H9 (cell line): Measurements from ENCODE around the gene POP4. TPM values are rescaled to one million over a fixed set of nuclear protein-coding genes. Genes with fewer than 3 reads are reported as not detected.

ENCODE experiments used
- DNase-seq: peaks from one replicate; pipeline ENCODE4 v3.0.0-alpha.2; 2017
- H2AFZ ChIP-seq: one replicate; pipeline ENCODE4 v1.6.1; 2013; ENCODE audit warnings: mild to moderate bottlenecking, low read length, control low read depth, moderate library complexity
- H2AK5ac ChIP-seq: 2 replicates; pipeline ENCODE4 v1.6.1; 2013; ENCODE audit warnings: low read length, control low read depth, mixed read lengths; ENCODE audit not compliant: insufficient read length
- H2BK120ac ChIP-seq: one replicate; pipeline ENCODE4 v1.6.1; 2013; ENCODE audit warnings: low read depth, mild to moderate bottlenecking, low read length, control low read depth, inconsistent platforms; ENCODE audit not compliant: poor library complexity, severe bottlenecking
- H2BK12ac ChIP-seq: 2 replicates; pipeline ENCODE4 v1.6.1; 2013; ENCODE audit warnings: low read length, control low read depth, mixed read lengths, low read depth; ENCODE audit not compliant: insufficient read length
- H2BK15ac ChIP-seq: 2 replicates; pipeline ENCODE4 v1.6.1; 2013; ENCODE audit warnings: low read depth, low read length, control low read depth
- H2BK20ac ChIP-seq: one replicate; pipeline ENCODE4 v1.6.1; 2013; ENCODE audit warnings: low read depth, mild to moderate bottlenecking, low read length, control low read depth, inconsistent platforms; ENCODE audit not compliant: poor library complexity, severe bottlenecking
- H2BK5ac ChIP-seq: 2 replicates; pipeline ENCODE4 v1.6.1; 2013; ENCODE audit warnings: low read length, control low read depth, mixed read lengths; ENCODE audit not compliant: insufficient read length
- H3K14ac ChIP-seq: 2 replicates; pipeline ENCODE4 v1.6.1; 2013; ENCODE audit warnings: low read length, control low read depth; ENCODE audit not compliant: insufficient read depth
- H3K18ac ChIP-seq: 2 replicates; pipeline ENCODE4 v1.6.1; 2013; ENCODE audit warnings: low read depth, mild to moderate bottlenecking, mixed read lengths, low read length, control low read depth; ENCODE audit not compliant: insufficient read length
- H3K23ac ChIP-seq: 2 replicates; pipeline ENCODE4 v1.6.1; 2013; ENCODE audit warnings: low read length, control low read depth, mixed read lengths, low read depth; ENCODE audit not compliant: insufficient read length
- H3K23me2 ChIP-seq: 2 replicates; pipeline ENCODE4 v1.6.1; 2013; ENCODE audit warnings: low read depth, mild to moderate bottlenecking, mixed read lengths, low read length, control low read depth; ENCODE audit not compliant: insufficient read length, poor library complexity, severe bottlenecking
- H3K27ac ChIP-seq: 2 replicates; pipeline ENCODE4 v1.5.1; 2013; ENCODE audit warnings: low read length, control low read depth, mixed read lengths, low read depth; ENCODE audit not compliant: insufficient read length
- H3K27me3 ChIP-seq: 2 replicates; pipeline ENCODE4 v1.6.1; 2013; ENCODE audit warnings: low read length, control low read depth, inconsistent platforms; ENCODE audit not compliant: insufficient read depth
- H3K4ac ChIP-seq: 2 replicates; pipeline ENCODE4 v1.6.1; 2013; ENCODE audit warnings: low read depth, mild to moderate bottlenecking, control low read depth, inconsistent platforms, low read length, moderate library complexity
- H3K4me1 ChIP-seq: 2 replicates; pipeline ENCODE4 v1.6.1; 2013; ENCODE audit warnings: low read length, control low read depth, inconsistent platforms; ENCODE audit not compliant: insufficient read depth
- H3K4me2 ChIP-seq: 2 replicates; pipeline ENCODE4 v1.6.1; 2013; ENCODE audit warnings: low read length, control low read depth, mixed read lengths; ENCODE audit not compliant: insufficient read length, insufficient read depth
- H3K56ac ChIP-seq: 2 replicates; pipeline ENCODE4 v1.6.1; 2013; ENCODE audit warnings: low read depth, mild to moderate bottlenecking, mixed read lengths, low read length, control low read depth; ENCODE audit not compliant: insufficient read length
- H3K79me1 ChIP-seq: 2 replicates; pipeline ENCODE4 v1.6.1; 2013; ENCODE audit warnings: low read depth, mild to moderate bottlenecking, moderate library complexity, low read length, control low read depth, inconsistent platforms; ENCODE audit not compliant: insufficient read depth, poor library complexity, severe bottlenecking
- H3K79me2 ChIP-seq: 2 replicates; pipeline ENCODE4 v1.6.1; 2013; ENCODE audit warnings: low read length, control low read depth, inconsistent platforms; ENCODE audit not compliant: insufficient read depth
- H3K9ac ChIP-seq: 2 replicates; pipeline ENCODE4 v1.6.1; 2013; ENCODE audit warnings: low read length, control low read depth, mixed read lengths; ENCODE audit not compliant: insufficient read length; ENCODE audit errors: extremely low read depth
- H3K9me3 ChIP-seq: one replicate; pipeline ENCODE4 v1.6.1; 2013; ENCODE audit warnings: low read depth, low read length, inconsistent platforms; ENCODE audit not compliant: control insufficient read depth
- H3T11ph ChIP-seq: one replicate; pipeline ENCODE4 v1.6.1; 2013; ENCODE audit warnings: mild to moderate bottlenecking, low read length, control low read depth, inconsistent platforms
- H4K20me1 ChIP-seq: one replicate; pipeline ENCODE4 v1.6.1; 2013; ENCODE audit not compliant: control insufficient read depth, insufficient read length, insufficient read depth
- H4K5ac ChIP-seq: 2 replicates; pipeline ENCODE4 v1.6.1; 2013; ENCODE audit warnings: low read depth, mild to moderate bottlenecking, mixed read lengths, low read length, control low read depth; ENCODE audit not compliant: insufficient read length
- H4K8ac ChIP-seq: replicated peaks from 2 replicates; pipeline ENCODE4 v1.6.1; 2013; ENCODE audit warnings: low read length, control low read depth, mixed read lengths, low read depth; ENCODE audit not compliant: insufficient read length
- H4K91ac ChIP-seq: 2 replicates; pipeline ENCODE4 v1.6.1; 2013; ENCODE audit warnings: low read depth, mild to moderate bottlenecking, moderate library complexity, mixed read lengths, low read length, control low read depth; ENCODE audit not compliant: insufficient read length
- H3K27ac Mint-ChIP-seq, 3 experiments: 2 replicates in 2 of 3; 3 replicates in 1 of 3; pipeline ENCODE4 v1.8.0; 2020 to 2021; ENCODE audit warnings: mixed read lengths in 3 of 3, mild to moderate bottlenecking in 1 of 3, moderate library complexity in 1 of 3
- H3K27me3 Mint-ChIP-seq: 2 replicates; pipeline ENCODE4 v1.8.0; 2021; ENCODE audit warnings: low read depth, mild to moderate bottlenecking, moderate library complexity, mixed read lengths
- H3K36me3 Mint-ChIP-seq, 3 experiments: 2 replicates in 2 of 3; 3 replicates in 1 of 3; pipeline ENCODE4 v1.8.0; 2020 to 2021; ENCODE audit warnings: low read depth in 3 of 3, mixed read lengths in 3 of 3; ENCODE audit not compliant: insufficient read depth in 1 of 3
- H3K4me1 Mint-ChIP-seq, 2 experiments: 2 replicates each; pipeline ENCODE4 v1.8.0; 2020; ENCODE audit warnings: mixed read lengths in 2 of 2
- H3K4me3 Mint-ChIP-seq, 2 experiments: 2 replicates in 1 of 2; 3 replicates in 1 of 2; pipeline ENCODE4 v1.8.0; 2020 to 2021; ENCODE audit warnings: mild to moderate bottlenecking in 2 of 2, mixed read lengths in 2 of 2, moderate library complexity in 1 of 2
- H3K9me3 Mint-ChIP-seq, 2 experiments: 2 replicates in 1 of 2; 3 replicates in 1 of 2; pipeline ENCODE4 v1.8.0; 2020; ENCODE audit warnings: mild to moderate bottlenecking in 2 of 2, mixed read lengths in 2 of 2, moderate library complexity in 1 of 2
- WGBS: extraction: QIAGEN DNeasy Blood & Tissue Kit; methylation state at CpG from one replicate; pipeline ENCODE4 v1.1.7; 2013; ENCODE audit warnings: missing lambda C conversion rate, low lambda C conversion rate, mixed read lengths; ENCODE audit not compliant: insufficient read length; ENCODE audit errors: extremely low coverage; 5-methylcytosine and 5-hydroxymethylcytosine counted together
- total RNA-seq: library from RNA; stranded (reverse); gene quantifications from 2 replicates; pipeline ENCODE4 v1.2.1, GENCODE V29; 2021
- TF ChIP-seq, protein P1 (sequence below): fragments of 200-600 bp; sonication (generic); conservative IDR thresholded peaks from 3 replicates; pipeline ENCODE4 v1.8.0; 2021; ENCODE audit warnings: antibody characterized with exemption, mild to moderate bottlenecking

Gene POP4
- total RNA-seq, 1 experiment from 2014 or later = 51.4 TPM

DNA sequence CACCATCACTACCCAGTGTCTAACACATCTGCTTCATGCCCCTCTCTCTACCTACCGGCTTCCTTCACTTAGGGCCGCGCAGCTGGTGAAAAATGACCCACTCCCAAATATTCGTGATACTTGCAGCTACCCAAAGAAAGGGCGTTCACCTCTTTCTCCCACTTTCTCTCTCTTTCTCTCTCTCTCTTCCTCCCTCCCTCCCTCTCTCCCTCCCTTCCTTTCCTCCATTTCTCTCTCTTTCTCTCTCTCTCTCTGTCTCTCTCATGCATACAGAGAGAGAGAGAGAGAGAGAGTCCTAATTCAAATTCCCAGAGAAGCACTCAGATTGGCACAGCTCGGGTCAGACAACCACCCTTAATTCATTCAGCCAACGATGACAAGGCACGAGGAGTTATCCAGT is 27.7 kb upstream of the POP4 start:
- no peak overlapping the region for H2BK15ac ChIP-seq
- no peaks in the 10 kb centered on the region for H3K27me3 ChIP-seq
- peak; percentile 3 for DNase-seq
- no CpG with 5 or more reads among the region's 8 CpGs for WGBS
- Mint-ChIP-seq H3K4me1 (peaks cover 19 to 20% of the 10 kb centered on the region in 2 experiments), H3K27ac (no peak overlapping the region), H3K36me3 (no peaks in the 10 kb centered on the region; a peak in 1 of 7 replicates), H3K9me3 (no peaks in the 10 kb centered on the region; a peak in 1 of 5 replicates), H3K4me3 (no peak overlapping the region), H3K27me3 (peaks cover 72% of the 10 kb centered on the region)
- no peak overlapping the region for H3K27ac ChIP-seq
- no peak overlapping the region for H4K8ac ChIP-seq
- no peak overlapping the region for H2BK5ac ChIP-seq
- no peaks in the 10 kb centered on the region for H3K79me1 ChIP-seq
- H3K79me2 ChIP-seq = no peaks in the 10 kb centered on the region
- TF ChIP-seq, protein P1, sequence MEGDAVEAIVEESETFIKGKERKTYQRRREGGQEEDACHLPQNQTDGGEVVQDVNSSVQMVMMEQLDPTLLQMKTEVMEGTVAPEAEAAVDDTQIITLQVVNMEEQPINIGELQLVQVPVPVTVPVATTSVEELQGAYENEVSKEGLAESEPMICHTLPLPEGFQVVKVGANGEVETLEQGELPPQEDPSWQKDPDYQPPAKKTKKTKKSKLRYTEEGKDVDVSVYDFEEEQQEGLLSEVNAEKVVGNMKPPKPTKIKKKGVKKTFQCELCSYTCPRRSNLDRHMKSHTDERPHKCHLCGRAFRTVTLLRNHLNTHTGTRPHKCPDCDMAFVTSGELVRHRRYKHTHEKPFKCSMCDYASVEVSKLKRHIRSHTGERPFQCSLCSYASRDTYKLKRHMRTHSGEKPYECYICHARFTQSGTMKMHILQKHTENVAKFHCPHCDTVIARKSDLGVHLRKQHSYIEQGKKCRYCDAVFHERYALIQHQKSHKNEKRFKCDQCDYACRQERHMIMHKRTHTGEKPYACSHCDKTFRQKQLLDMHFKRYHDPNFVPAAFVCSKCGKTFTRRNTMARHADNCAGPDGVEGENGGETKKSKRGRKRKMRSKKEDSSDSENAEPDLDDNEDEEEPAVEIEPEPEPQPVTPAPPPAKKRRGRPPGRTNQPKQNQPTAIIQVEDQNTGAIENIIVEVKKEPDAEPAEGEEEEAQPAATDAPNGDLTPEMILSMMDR = no peak
- no peak overlapping the region for H4K91ac ChIP-seq
- no peak overlapping the region for H2AK5ac ChIP-seq
- no peak overlapping the region for H3K23ac ChIP-seq
- H3K9me3 ChIP-seq = no peaks in the 10 kb centered on the region
- H2BK120ac ChIP-seq = no peak overlapping the region
- H3K9ac ChIP-seq = no peak overlapping the region
- H4K5ac ChIP-seq = no peak overlapping the region
- no peak overlapping the region for H3T11ph ChIP-seq
- H2BK12ac ChIP-seq = no peak overlapping the region
- H3K4me2 ChIP-seq = no peak overlapping the region
- no peaks in the 10 kb centered on the region for H4K20me1 ChIP-seq
- H3K23me2 ChIP-seq = no peaks in the 10 kb centered on the region
- H2AFZ ChIP-seq = no peak overlapping the region
- H2BK20ac ChIP-seq = no peak overlapping the region
- no peaks in the 10 kb centered on the region for H3K4me1 ChIP-seq
- no peak overlapping the region for H3K56ac ChIP-seq
- no peak overlapping the region for H3K4ac ChIP-seq
- H3K14ac ChIP-seq = no peak overlapping the region
- H3K18ac ChIP-seq = no peak overlapping the region
